ENCODE data around the gene MROH7.

The MROH7 gene

GRCh38 chr1:54667797-54668196 lies 26.2 kb downstream of the MROH7 start:
- H3K4ac ChIP-seq (ENCODE audit: low read depth in 1 of 2, low read length in 2 of 2): no peak overlapping the region
- H4K91ac ChIP-seq (ENCODE audit: low read length): no peak overlapping the region
- H2BK15ac ChIP-seq (ENCODE audit: low read depth, poor library complexity, severe bottlenecking): no peak overlapping the region
- no peak overlapping the region for H3K18ac ChIP-seq (ENCODE audit: low read depth in 1 of 2, low read length in 2 of 2)
- no peaks in the 10 kb centered on the region for H3K79me1 ChIP-seq (replicated peaks; ENCODE audit: low read length, poor library complexity, severe bottlenecking)
- H4K8ac ChIP-seq (ENCODE audit: low read length): no peak overlapping the region
- H2AFZ ChIP-seq (ENCODE audit: low read depth, low read length): no peak overlapping the region
- H3K9ac ChIP-seq (ENCODE audit: low read length): no peak overlapping the region
- peaks cover 12 to 23% of the 10 kb centered on the region in 2 experiments for H3K27me3 ChIP-seq (ENCODE audit: control insufficient read depth in 1 of 2, insufficient read depth in 1 of 2, low read length in 2 of 2)
- H3K14ac ChIP-seq (ENCODE audit: low read length in 2 of 2): no peak overlapping the region
- H2AK5ac ChIP-seq (ENCODE audit: low read length, severe bottlenecking): no peak overlapping the region
- H2BK12ac ChIP-seq (ENCODE audit: low read length in 2 of 2): no peak overlapping the region
- no peak overlapping the region for H3K27ac ChIP-seq (ENCODE audit: low read length, poor library complexity, severe bottlenecking)
- H3K4me2 ChIP-seq (ENCODE audit: low read length, poor library complexity, severe bottlenecking): no peak overlapping the region
- H2BK5ac ChIP-seq (ENCODE audit: low read depth, low read length, poor library complexity, severe bottlenecking): no peak overlapping the region
- no peak overlapping the region for H3K23ac ChIP-seq (ENCODE audit: low read length in 2 of 2)
- H3K4me3 ChIP-seq (ENCODE audit: insufficient read depth in 1 of 2, low read depth in 1 of 2, low read length in 2 of 2): no peak overlapping the region
- 81% methylated on average over 2 of the region's 2 CpGs for WGBS
- H3K36me3 ChIP-seq (ENCODE audit: control insufficient read depth in 1 of 2, insufficient read depth in 2 of 2, low read depth in 1 of 2, low read length in 2 of 2): no peaks in the 10 kb centered on the region
- no peaks in the 10 kb centered on the region for H3K9me3 ChIP-seq (ENCODE audit: control insufficient read depth, low read length)
- no peak for DNase-seq
- H3K4me1 ChIP-seq (ENCODE audit: control insufficient read depth, insufficient read depth, low read depth, low read length): no peaks in the 10 kb centered on the region
- no peak overlapping the region for H2BK120ac ChIP-seq (ENCODE audit: low read depth, low read length)

- H3K14ac ChIP-seq (ENCODE audit: low read length in 2 of 2): no peak overlapping the region
- 68% methylated on average over 2 of the region's 2 CpGs for WGBS
- H3K9ac ChIP-seq (ENCODE audit: low read length): no peak overlapping the region
- no peak overlapping the region for H2BK120ac ChIP-seq (ENCODE audit: low read depth, low read length)
- no peaks in the 10 kb centered on the region for H3K9me3 ChIP-seq (ENCODE audit: control insufficient read depth, low read length)
- H3K4me3 ChIP-seq (ENCODE audit: insufficient read depth in 1 of 2, low read depth in 1 of 2, low read length in 2 of 2): no peak overlapping the region
- no peak overlapping the region for H3K4ac ChIP-seq (ENCODE audit: low read depth in 1 of 2, low read length in 2 of 2)
- H4K8ac ChIP-seq (ENCODE audit: low read length): no peak overlapping the region
- no peak overlapping the region for H2AK5ac ChIP-seq (ENCODE audit: low read length, severe bottlenecking)
- H3K23ac ChIP-seq (ENCODE audit: low read length in 2 of 2): no peak overlapping the region
- H3K27ac ChIP-seq (ENCODE audit: low read length, poor library complexity, severe bottlenecking): no peak overlapping the region
- H2BK15ac ChIP-seq (ENCODE audit: low read depth, poor library complexity, severe bottlenecking): no peak overlapping the region
- H3K4me1 ChIP-seq (ENCODE audit: control insufficient read depth, insufficient read depth, low read depth, low read length): no peaks in the 10 kb centered on the region
- no peak overlapping the region for H4K91ac ChIP-seq (ENCODE audit: low read length)
- no peak overlapping the region for H2AFZ ChIP-seq (ENCODE audit: low read depth, low read length)
- H3K27me3 ChIP-seq (ENCODE audit: control insufficient read depth in 1 of 2, insufficient read depth in 1 of 2, low read length in 2 of 2): peaks cover 12 to 29% of the 10 kb centered on the region in 2 experiments
- no peaks in the 10 kb centered on the region for H3K36me3 ChIP-seq (ENCODE audit: control insufficient read depth in 1 of 2, insufficient read depth in 2 of 2, low read depth in 1 of 2, low read length in 2 of 2)
- H3K79me1 ChIP-seq (replicated peaks; ENCODE audit: low read length, poor library complexity, severe bottlenecking): no peaks in the 10 kb centered on the region
- no peak for DNase-seq
- H2BK5ac ChIP-seq (ENCODE audit: low read depth, low read length, poor library complexity, severe bottlenecking): no peak overlapping the region
- no peak overlapping the region for H2BK12ac ChIP-seq (ENCODE audit: low read length in 2 of 2)
- H3K18ac ChIP-seq (ENCODE audit: low read depth in 1 of 2, low read length in 2 of 2): no peak overlapping the region
- no peak overlapping the region for H3K4me2 ChIP-seq (ENCODE audit: low read length, poor library complexity, severe bottlenecking)
These were observed 27.0 kb downstream of the MROH7 start for GRCh38 chr1:54668567-54668966.

GRCh38 chr1:54671985-54672608 lies 30.5 kb downstream of the MROH7 start:
- H3K9ac ChIP-seq (ENCODE audit: low read length): no peak overlapping the region
- no peak overlapping the region for H3K14ac ChIP-seq (ENCODE audit: low read length in 2 of 2)
- H2BK15ac ChIP-seq (ENCODE audit: low read depth, poor library complexity, severe bottlenecking): no peak overlapping the region
- no peaks in the 10 kb centered on the region for H3K36me3 ChIP-seq (ENCODE audit: control insufficient read depth in 1 of 2, insufficient read depth in 2 of 2, low read depth in 1 of 2, low read length in 2 of 2)
- H2AK5ac ChIP-seq (ENCODE audit: low read length, severe bottlenecking): no peak overlapping the region
- H2BK12ac ChIP-seq (ENCODE audit: low read length in 2 of 2): no peak overlapping the region
- H2BK120ac ChIP-seq (ENCODE audit: low read depth, low read length): no peak overlapping the region
- peaks cover 11 to 33% of the 10 kb centered on the region in 2 experiments for H3K27me3 ChIP-seq (ENCODE audit: control insufficient read depth in 1 of 2, insufficient read depth in 1 of 2, low read length in 2 of 2)
- H3K4me1 ChIP-seq (ENCODE audit: control insufficient read depth, insufficient read depth, low read depth, low read length): no peaks in the 10 kb centered on the region
- H3K4me2 ChIP-seq (ENCODE audit: low read length, poor library complexity, severe bottlenecking): no peak overlapping the region
- no peak overlapping the region for H4K91ac ChIP-seq (ENCODE audit: low read length)
- no peaks in the 10 kb centered on the region for H3K79me1 ChIP-seq (replicated peaks; ENCODE audit: low read length, poor library complexity, severe bottlenecking)
- H3K18ac ChIP-seq (ENCODE audit: low read depth in 1 of 2, low read length in 2 of 2): no peak overlapping the region
- no peak overlapping the region for H3K4me3 ChIP-seq (ENCODE audit: insufficient read depth in 1 of 2, low read depth in 1 of 2, low read length in 2 of 2)
- H3K23ac ChIP-seq (ENCODE audit: low read length in 2 of 2): no peak overlapping the region
- no peak overlapping the region for H3K4ac ChIP-seq (ENCODE audit: low read depth in 1 of 2, low read length in 2 of 2)
- H3K9me3 ChIP-seq (ENCODE audit: control insufficient read depth, low read length): no peaks in the 10 kb centered on the region
- WGBS: 34% methylated on average over 6 of the region's 6 CpGs
- H4K8ac ChIP-seq (ENCODE audit: low read length): no peak overlapping the region
- no peak overlapping the region for H3K27ac ChIP-seq (ENCODE audit: low read length, poor library complexity, severe bottlenecking)
- DNase-seq: peak; percentile 55
- H2BK5ac ChIP-seq (ENCODE audit: low read depth, low read length, poor library complexity, severe bottlenecking): no peak overlapping the region
- H2AFZ ChIP-seq (ENCODE audit: low read depth, low read length): no peak overlapping the region

GRCh38 chr1:54678776-54679643 lies 37.4 kb downstream of the MROH7 start:
- Histone ChIP-seq H3K27ac (ENCODE audit: low read length, poor library complexity, severe bottlenecking) (no peak overlapping the region), H3K9ac (ENCODE audit: low read length) (no peak overlapping the region), H2AFZ (ENCODE audit: low read depth, low read length) (no peak overlapping the region), H3K23ac (ENCODE audit: low read length in 2 of 2) (no peak overlapping the region), H3K4me1 (ENCODE audit: control insufficient read depth, insufficient read depth, low read depth, low read length) (no peaks in the 10 kb centered on the region), H3K27me3 (ENCODE audit: control insufficient read depth in 1 of 2, insufficient read depth in 1 of 2, low read length in 2 of 2) (peaks cover 20 to 55% of the 10 kb centered on the region in 2 experiments), H3K4me3 (ENCODE audit: insufficient read depth in 1 of 2, low read depth in 1 of 2, low read length in 2 of 2) (no peak overlapping the region), H3K14ac (ENCODE audit: low read length in 2 of 2) (no peak overlapping the region), H3K36me3 (ENCODE audit: control insufficient read depth in 1 of 2, insufficient read depth in 2 of 2, low read depth in 1 of 2, low read length in 2 of 2) (no peaks in the 10 kb centered on the region), H2BK5ac (ENCODE audit: low read depth, low read length, poor library complexity, severe bottlenecking) (no peak overlapping the region), H3K18ac (ENCODE audit: low read depth in 1 of 2, low read length in 2 of 2) (no peak overlapping the region), H3K4me2 (ENCODE audit: low read length, poor library complexity, severe bottlenecking) (no peak overlapping the region), H3K4ac (ENCODE audit: low read depth in 1 of 2, low read length in 2 of 2) (no peak overlapping the region), H2BK120ac (ENCODE audit: low read depth, low read length) (no peak overlapping the region), H2BK12ac (ENCODE audit: low read length in 2 of 2) (no peak overlapping the region), H3K9me3 (ENCODE audit: control insufficient read depth, low read length) (no peaks in the 10 kb centered on the region), H2AK5ac (ENCODE audit: low read length, severe bottlenecking) (no peak overlapping the region), H2BK15ac (ENCODE audit: low read depth, poor library complexity, severe bottlenecking) (no peak overlapping the region), H4K8ac (ENCODE audit: low read length) (no peak overlapping the region), H3K79me1 (replicated peaks; ENCODE audit: low read length, poor library complexity, severe bottlenecking) (no peaks in the 10 kb centered on the region), H4K91ac (ENCODE audit: low read length) (no peak overlapping the region)
- WGBS: 68% methylated on average over 16 of the region's 17 CpGs
- DNase-seq: no peak

All from mesenchymal stem cell (in vitro differentiated cells and primary cell).